Brain microvascular endothelial cell (primary cell): Measurements from ENCODE around the gene GC.

ENCODE experiments used
- DNase-seq: peaks from one replicate; pipeline ENCODE4 v3.0.0-alpha.2; 2020
- H3K27ac ChIP-seq: fragments of 250-450 bp; sonication (Bioruptor Pico); 2 replicates; pipeline ENCODE4 v1.5.1; 2020; ENCODE audit warnings: mild to moderate bottlenecking, moderate library complexity
- H3K27me3 ChIP-seq: fragments of 250-450 bp; sonication (Bioruptor Pico); replicated peaks from 2 replicates; pipeline ENCODE4 v1.5.1; 2020; ENCODE audit warnings: mild to moderate bottlenecking
- H3K36me3 ChIP-seq: fragments of 250-450 bp; sonication (Bioruptor Pico); replicated peaks from 2 replicates; pipeline ENCODE4 v1.5.1; 2020; ENCODE audit warnings: mild to moderate bottlenecking
- H3K4me3 ChIP-seq: 2 replicates; pipeline ENCODE4 v1.5.1; 2011; ENCODE audit warnings: low read depth, mild to moderate bottlenecking, control low read depth, low read length, moderate library complexity
- CTCF ChIP-seq: IDR thresholded peaks from 2 replicates; pipeline ENCODE4 v1.5.1; 2011; ENCODE audit warnings: low read depth, mild to moderate bottlenecking, moderate library complexity, low read length, control low read depth, inconsistent platforms; ENCODE audit errors: missing control alignments
- in situ Hi-C: cut with HindIII; loops from 2 replicates; pipeline ENCODE4 v1.10.0; 2017; ENCODE audit warnings: low sequenced_read_pairs, low pct_ligation_motif_present

Gene GC

DNA sequence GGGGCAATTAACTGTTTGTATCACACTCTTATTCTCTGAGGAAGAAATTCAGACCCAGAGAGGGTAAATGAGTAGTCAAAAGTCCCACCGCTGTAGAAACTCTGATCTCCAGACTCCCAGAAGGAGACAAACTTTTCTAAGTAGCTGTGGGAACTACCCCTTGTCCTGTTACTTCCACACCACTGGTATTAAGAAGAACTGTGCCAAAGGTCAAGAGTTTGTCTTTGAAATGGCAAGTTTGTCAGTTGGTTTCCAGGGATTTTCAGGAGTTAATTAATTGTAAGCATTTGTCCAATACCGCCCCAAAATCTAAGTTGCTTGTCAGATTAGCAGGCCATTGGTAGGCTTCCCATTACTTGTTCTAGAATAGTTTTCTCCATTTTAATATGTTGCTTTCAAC, 85.7 kb downstream of the GC start:
- no peaks in the 10 kb centered on the region for H3K36me3 ChIP-seq

GRCh38 chr4:71697031-71697430, 86.8 kb downstream of the GC start:
- Histone ChIP-seq H3K4me3 (no peak overlapping the region), H3K36me3 (no peaks in the 10 kb centered on the region), H3K27ac (no peak overlapping the region), H3K27me3 (no peaks in the 10 kb centered on the region)
- TF ChIP-seq CTCF, result no peak
- in situ Hi-C loops, result no loop called here
- DNase-seq, result no peak

More for the DNA sequence above, 85.7 kb downstream of the GC start:
- Histone ChIP-seq H3K27ac (no peak overlapping the region), H3K4me3 (no peak overlapping the region), H3K27me3 (no peaks in the 10 kb centered on the region)
- no peak for DNase-seq
- no peak for TF ChIP-seq CTCF
- in situ Hi-C loops, result no loop called here

DNA sequence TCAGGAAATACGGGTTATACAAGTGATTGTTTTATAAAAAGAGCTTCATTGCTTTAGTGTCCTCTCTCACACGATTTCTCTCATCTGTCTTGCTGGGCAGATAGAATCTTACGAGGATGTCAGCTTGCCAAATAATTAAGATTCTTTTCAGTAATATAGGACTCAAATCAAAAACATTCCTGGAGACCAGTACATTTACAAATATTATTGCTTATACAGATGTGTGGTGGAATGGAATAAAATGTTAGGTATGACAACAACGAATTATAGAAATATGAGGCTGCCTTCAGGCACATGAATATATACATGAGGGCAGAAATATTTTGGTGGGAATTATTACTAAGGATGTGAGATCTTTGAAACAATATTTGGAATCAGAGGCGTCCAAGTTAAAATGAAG, 88.9 kb downstream of the GC start:
- Histone ChIP-seq H3K27ac (no peak overlapping the region), H3K27me3 (no peaks in the 10 kb centered on the region), H3K4me3 (no peak overlapping the region), H3K36me3 (no peaks in the 10 kb centered on the region)
- no peak for DNase-seq
- TF ChIP-seq CTCF, result no peak
- in situ Hi-C loops, result no loop called here

DNA sequence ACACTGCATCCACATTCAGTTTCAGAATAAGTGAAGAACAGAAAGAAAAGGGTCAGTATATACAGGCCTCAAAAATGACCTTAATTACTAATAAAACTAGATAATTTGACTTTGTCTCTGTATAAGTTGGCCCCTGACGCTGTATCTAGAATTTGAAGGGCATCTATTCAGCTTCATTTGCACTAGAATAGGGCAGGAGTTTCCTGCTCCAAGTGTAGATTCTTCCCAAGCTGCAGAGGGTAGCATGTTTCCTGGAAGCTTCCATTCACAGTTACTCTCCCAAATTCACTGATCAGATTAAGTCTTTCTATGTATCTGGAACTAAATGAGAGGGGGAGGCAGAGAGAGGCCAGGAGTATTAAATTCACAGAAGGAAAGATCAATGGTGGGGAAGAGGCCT, 90.9 kb downstream of the GC start:
- Histone ChIP-seq H3K4me3 (no peak overlapping the region), H3K27ac (no peak overlapping the region), H3K27me3 (no peaks in the 10 kb centered on the region), H3K36me3 (no peaks in the 10 kb centered on the region)
- in situ Hi-C loops, result no loop called here
- TF ChIP-seq CTCF, result no peak
- no peak for DNase-seq

DNA sequence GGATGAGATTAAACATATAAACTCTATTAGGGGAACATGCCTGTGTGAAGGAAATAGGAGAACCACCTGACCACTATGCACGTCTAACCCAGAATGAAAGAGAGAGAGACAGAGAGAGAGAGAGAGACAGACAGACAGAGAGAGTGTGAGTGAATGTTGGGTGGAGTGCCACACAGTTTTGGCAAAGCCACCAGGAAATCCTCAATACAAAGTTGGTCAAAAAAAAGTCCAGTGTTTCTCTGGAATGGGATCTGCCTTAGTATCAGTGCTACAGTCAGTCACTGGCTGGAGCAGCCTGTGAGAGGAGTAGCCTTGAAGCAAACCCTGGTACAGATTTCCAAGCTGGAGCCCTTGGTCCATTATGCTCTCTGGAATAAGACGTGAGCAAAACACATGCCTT, 91.7 kb downstream of the GC start:
- TF ChIP-seq CTCF, result no peak
- no peak for DNase-seq

More for the DNA sequence above, 91.7 kb downstream of the GC start:
- Histone ChIP-seq H3K4me3 (no peak overlapping the region), H3K27ac (no peak overlapping the region), H3K36me3 (no peaks in the 10 kb centered on the region), H3K27me3 (no peaks in the 10 kb centered on the region)
- in situ Hi-C loops, result no loop called here
